Stimulated activated CD4-positive, alpha-beta T cell treated with anti-CD3 and anti-CD28 coated beads, Interleukin-4, amount 100 ng/mL, for 4 hours (primary cell): ENCODE results near the gene DFFB.
"Not testable (repeated sequence)": the region's sequence is repeated elsewhere in the genome, so short reads cannot be mapped to it uniquely, and the experiment has no call there.

Source experiments
- DNase-seq, 2 experiments: peaks; one replicate each; pipeline ENCODE4 v3.0.0-alpha.2; 2020

The DFFB gene

GRCh38 chr1:3910857-3911845 lies 53.9 kb downstream of the DFFB start:
- DNase-seq, result peak; percentile 69 to 77

- DNase-seq, result no peak
Measured at GRCh38 chr1:3911981-3912808, 54.9 kb downstream of the DFFB start.

GRCh38 chr1:3912809-3913685 lies 55.8 kb downstream of the DFFB start:
- DNase-seq, result no peak

- DNase-seq, result no peak
Measured at GRCh38 chr1:3914331-3914851, 57.1 kb downstream of the DFFB start.

- DNase-seq, result no peak
Measured at GRCh38 chr1:3914911-3915310, 57.6 kb downstream of the DFFB start.

GRCh38 chr1:3915551-3916121 lies 58.4 kb downstream of the DFFB start:
- no peak for DNase-seq

- no peak for DNase-seq
Measured at GRCh38 chr1:3917761-3918160, 60.5 kb downstream of the DFFB start.

- DNase-seq, result not testable (repeated sequence)
Measured at GRCh38 chr1:3918359-3918758, 61.1 kb downstream of the DFFB start.

GRCh38 chr1:3918966-3919611 lies 61.8 kb downstream of the DFFB start:
- DNase-seq, result no peak

- no peak for DNase-seq
Measured at GRCh38 chr1:3919706-3920105, 62.4 kb downstream of the DFFB start.

GRCh38 chr1:3921765-3922164 lies 64.5 kb downstream of the DFFB start:
- no peak for DNase-seq

GRCh38 chr1:3922201-3922725 lies 65.0 kb downstream of the DFFB start:
- no peak for DNase-seq

- no peak for DNase-seq
Measured at GRCh38 chr1:3922851-3923250, 65.6 kb downstream of the DFFB start.

- no peak for DNase-seq
Measured at GRCh38 chr1:3923378-3924185, 66.3 kb downstream of the DFFB start.

GRCh38 chr1:3924186-3924824 lies 67.0 kb downstream of the DFFB start:
- no peak for DNase-seq

GRCh38 chr1:3924825-3925220 lies 67.5 kb downstream of the DFFB start:
- no peak for DNase-seq

GRCh38 chr1:3925256-3925655 lies 68.0 kb downstream of the DFFB start:
- no peak for DNase-seq

- DNase-seq, result no peak
Measured at GRCh38 chr1:3925762-3926161, 68.5 kb downstream of the DFFB start.

GRCh38 chr1:3926956-3927355 lies 69.7 kb downstream of the DFFB start:
- no peak for DNase-seq

GRCh38 chr1:3928586-3928985 lies 71.3 kb downstream of the DFFB start:
- no peak for DNase-seq
